Measurements from ENCODE around the gene IDH3B.

Gene IDH3B

GRCh38 chr20:2701671-2702081 is 37.7 kb upstream of the IDH3B start:
- ChIA-PET POLR2A (no interaction called here), CTCF (no interaction called here)

GRCh38 chr20:2700913-2701620 is 37.1 kb upstream of the IDH3B start:
- CTCF ChIA-PET: interaction anchor here (0.6 to 0.7 kb wide), 2 partner anchors 14 to 132 kb away, joined by 3 read pairs; no protein-coding TSS in a partner anchor
- DNase-seq (ENCODE audit: extremely low spot score): no peak
- POLR2A ChIA-PET: no interaction called here
- no peak for TF ChIP-seq FOXM1 (IDR thresholded peaks at IDR 0.05; ENCODE audit: borderline replicate concordance)

More at GRCh38 chr20:2701671-2702081, 37.7 kb upstream of the IDH3B start:
- no peak for DNase-seq (ENCODE audit: extremely low spot score)
- TF ChIP-seq SUZ12 (IDR thresholded peaks at IDR 0.05): no peak
- TF ChIP-seq CTBP1 (IDR thresholded peaks at IDR 0.05; ENCODE audit: borderline replicate concordance): no peak
- no peak for TF ChIP-seq FOXK2 (IDR thresholded peaks at IDR 0.05)
- no peak for TF ChIP-seq TARDBP (IDR thresholded peaks at IDR 0.05)
- TF ChIP-seq HDGF (IDR thresholded peaks at IDR 0.05; ENCODE audit: borderline replicate concordance): no peak
- TF ChIP-seq NFRKB (IDR thresholded peaks at IDR 0.05): no peak
- no peak for TF ChIP-seq FOXA1 (IDR thresholded peaks at IDR 0.05)
- no peak for TF ChIP-seq BHLHE40 (IDR thresholded peaks at IDR 0.05; ENCODE audit: borderline replicate concordance)
- TF ChIP-seq ZNF384 (IDR thresholded peaks at IDR 0.05): no peak
- no peak for TF ChIP-seq SP1 (IDR thresholded peaks at IDR 0.05)

- ChIA-PET POLR2A (no interaction called here), CTCF (no interaction called here)
- no peak for TF ChIP-seq ZNF384 (IDR thresholded peaks at IDR 0.05)
- TF ChIP-seq NFRKB (IDR thresholded peaks at IDR 0.05): no peak
- no peak for TF ChIP-seq PKNOX1 (IDR thresholded peaks at IDR 0.05)
- no peak for DNase-seq (ENCODE audit: extremely low spot score)
These were observed 35.9 kb upstream of the IDH3B start for GRCh38 chr20:2699775-2700413.

- DNase-seq (ENCODE audit: extremely low spot score): no peak
- ChIA-PET CTCF (no interaction called here), POLR2A (no interaction called here)
- TF ChIP-seq CTBP1 (IDR thresholded peaks at IDR 0.05; ENCODE audit: borderline replicate concordance): no peak
- TF ChIP-seq ZNF384 (IDR thresholded peaks at IDR 0.05): no peak
- no peak for TF ChIP-seq FOXM1 (IDR thresholded peaks at IDR 0.05; ENCODE audit: borderline replicate concordance)
- no peak for TF ChIP-seq NFRKB (IDR thresholded peaks at IDR 0.05)
- no peak for TF ChIP-seq ARNT (IDR thresholded peaks at IDR 0.05)
- TF ChIP-seq BHLHE40 (IDR thresholded peaks at IDR 0.05; ENCODE audit: borderline replicate concordance): no peak
- no peak for TF ChIP-seq L3MBTL2 (conservative IDR thresholded peaks at IDR 0.05)
- no peak for TF ChIP-seq HDGF (IDR thresholded peaks at IDR 0.05; ENCODE audit: borderline replicate concordance)
- no peak for TF ChIP-seq FOXA1 (IDR thresholded peaks at IDR 0.05)
- no peak for TF ChIP-seq SUZ12 (IDR thresholded peaks at IDR 0.05)
- TF ChIP-seq ELF4 (IDR thresholded peaks at IDR 0.05): no peak
These were observed 34.9 kb upstream of the IDH3B start for GRCh38 chr20:2698912-2699311.

GRCh38 chr20:2698186-2698817 is 34.3 kb upstream of the IDH3B start:
- no peak for TF ChIP-seq NFRKB (IDR thresholded peaks at IDR 0.05)
- TF ChIP-seq ELF4 (IDR thresholded peaks at IDR 0.05): no peak
- TF ChIP-seq FOXM1 (IDR thresholded peaks at IDR 0.05; ENCODE audit: borderline replicate concordance): no peak
- no peak for TF ChIP-seq ARNT (IDR thresholded peaks at IDR 0.05)
- no peak for TF ChIP-seq SP1 (IDR thresholded peaks at IDR 0.05)
- TF ChIP-seq ZNF384 (IDR thresholded peaks at IDR 0.05): no peak
- TF ChIP-seq LEF1 (IDR thresholded peaks at IDR 0.05; ENCODE audit: borderline replicate concordance): no peak
- TF ChIP-seq HDGF (IDR thresholded peaks at IDR 0.05; ENCODE audit: borderline replicate concordance): no peak
- no peak for TF ChIP-seq FOXA1 (IDR thresholded peaks at IDR 0.05)
- no peak for TF ChIP-seq PKNOX1 (IDR thresholded peaks at IDR 0.05)
- ChIA-PET POLR2A (no interaction called here), CTCF (no interaction called here)
- DNase-seq (ENCODE audit: extremely low spot score): no peak

- TF ChIP-seq CTBP1 (IDR thresholded peaks at IDR 0.05; ENCODE audit: borderline replicate concordance) (no peak), NFRKB (IDR thresholded peaks at IDR 0.05) (no peak), FOXK2 (IDR thresholded peaks at IDR 0.05) (no peak), FOXA1 (IDR thresholded peaks at IDR 0.05) (no peak), PKNOX1 (IDR thresholded peaks at IDR 0.05) (no peak), ARNT (IDR thresholded peaks at IDR 0.05) (no peak), SUZ12 (IDR thresholded peaks at IDR 0.05) (no peak), SP1 (IDR thresholded peaks at IDR 0.05) (no peak), L3MBTL2 (conservative IDR thresholded peaks at IDR 0.05) (no peak), ZNF384 (IDR thresholded peaks at IDR 0.05) (no peak), HDGF (IDR thresholded peaks at IDR 0.05; ENCODE audit: borderline replicate concordance) (no peak), TARDBP (IDR thresholded peaks at IDR 0.05) (no peak), FOXM1 (IDR thresholded peaks at IDR 0.05; ENCODE audit: borderline replicate concordance) (no peak), BHLHE40 (IDR thresholded peaks at IDR 0.05; ENCODE audit: borderline replicate concordance) (no peak), LEF1 (IDR thresholded peaks at IDR 0.05; ENCODE audit: borderline replicate concordance) (no peak), ELF4 (IDR thresholded peaks at IDR 0.05) (no peak)
- no peak for DNase-seq (ENCODE audit: extremely low spot score)
- ChIA-PET CTCF (no interaction called here), POLR2A (no interaction called here)
These were observed 33.8 kb upstream of the IDH3B start for GRCh38 chr20:2697768-2698167.

Measured in HEK293T (cell line).